K562 (cell line): ENCODE data around the gene ABT1. TPM values are rescaled to one million over a fixed set of nuclear protein-coding genes. Genes with fewer than 3 reads are reported as not detected.
A peak's percentile ranks its signal among the peaks of the same experiment; 100 is the strongest.

ENCODE experiments used
- CBX2 ChIP-seq: fragments of 200-600 bp; sonication (generic); IDR thresholded peaks from one replicate; pipeline ENCODE4 v1.6.1; 2012; ENCODE audit warnings: mild to moderate bottlenecking, low read length, inconsistent platforms; ENCODE audit not compliant: insufficient read depth, poor library complexity, severe bottlenecking
- DDX20 ChIP-seq: fragments of 450-650 bp; IDR thresholded peaks from 2 replicates; pipeline ENCODE4 v1.6.1; 2016; ENCODE audit warnings: missing genetic modification characterization, low read depth, mild to moderate bottlenecking, missing compliant biosample characterization, moderate library complexity
- KLF1 ChIP-seq: fragments of 450-650 bp; IDR thresholded peaks from 2 replicates; pipeline ENCODE4 v1.6.1; 2016; ENCODE audit warnings: missing genetic modification characterization, missing compliant biosample characterization
- MTA2 ChIP-seq: fragments of 450-650 bp; IDR thresholded peaks from 2 replicates; pipeline ENCODE4 v1.6.1; 2016; ENCODE audit warnings: low read depth
- PBX2 ChIP-seq, 2 experiments: IDR thresholded peaks in 1 of 2; conservative IDR thresholded peaks in 1 of 2; 2 replicates each; pipeline ENCODE4 v1.6.1; 2016; ENCODE audit warnings: low read depth in 2 of 2, mild to moderate bottlenecking in 1 of 2, missing compliant biosample characterization in 1 of 2, missing genetic modification characterization in 1 of 2, moderate library complexity in 1 of 2
- RBM14 ChIP-seq: fragments of 200-400 bp; formaldehyde crosslinking; IDR thresholded peaks from 2 replicates; pipeline ENCODE4 v1.6.1; 2018; ENCODE audit warnings: low read depth, mild to moderate bottlenecking, low read length, moderate library complexity, borderline replicate concordance; ENCODE audit not compliant: insufficient read depth
- SAFB2 ChIP-seq: fragments of 200-400 bp; formaldehyde crosslinking; IDR thresholded peaks from 2 replicates; pipeline ENCODE4 v1.6.1; 2018; ENCODE audit warnings: borderline replicate concordance, low read length, low read depth, moderate library complexity; ENCODE audit not compliant: severe bottlenecking
- SPI1 ChIP-seq: IDR thresholded peaks from 2 replicates; pipeline ENCODE4 v1.6.1; 2011; ENCODE audit warnings: low read depth, low read length, control low read depth, borderline replicate concordance
- SRF ChIP-seq, 2 experiments: fragments of 250-450, 450-650 bp in 1 of 2; sonication (Bioruptor Pico) in 1 of 2; sonication (generic) in 1 of 2; formaldehyde crosslinking; IDR thresholded peaks; 2 replicates each; pipeline versions ENCODE4 v1.5.0 to v1.5.1; 2020 to 2022; ENCODE audit warnings: mild to moderate bottlenecking in 1 of 2, missing genetic modification reagents in 1 of 2
- TCF3 ChIP-seq: sonication (generic); formaldehyde crosslinking; IDR thresholded peaks from 2 replicates; pipeline ENCODE4 v1.4.0; 2020; ENCODE audit warnings: mild to moderate bottlenecking, missing genetic modification reagents
- ZBTB40 ChIP-seq, 2 experiments: fragments of 450-650 bp in 1 of 2; sonication (generic) in 1 of 2; formaldehyde crosslinking in 1 of 2; IDR thresholded peaks; 2 replicates each; pipeline versions ENCODE4 v1.7.1 to v1.9.0; 2016 to 2022; ENCODE audit warnings: inconsistent platforms in 1 of 2, mild to moderate bottlenecking in 1 of 2, missing genetic modification reagents in 1 of 2
- ZFP1 ChIP-seq: fragments of 450-650 bp; formaldehyde crosslinking; IDR thresholded peaks from 2 replicates; pipeline ENCODE4 v1.4.0; 2020; ENCODE audit warnings: mild to moderate bottlenecking, mixed read lengths
- ZNF23 ChIP-seq: fragments of 250-450 bp; sonication (Bioruptor Pico); IDR thresholded peaks from 2 replicates; pipeline ENCODE4 v1.4.0; 2020; ENCODE audit warnings: mild to moderate bottlenecking
- ZNF589 ChIP-seq: fragments of 200-800 bp; sonication (Bioruptor generic); IDR thresholded peaks from 2 replicates; pipeline ENCODE4 v1.6.1; 2016; ENCODE audit warnings: low read depth, missing genetic modification characterization, missing compliant biosample characterization
- ZNF644 ChIP-seq: fragments of 200-800 bp; sonication (Bioruptor generic); IDR thresholded peaks from 2 replicates; pipeline ENCODE4 v1.6.1; 2016; ENCODE audit warnings: low read depth, missing genetic modification characterization, missing compliant biosample characterization
- ZNF717 ChIP-seq: fragments of 250-450 bp; sonication (Bioruptor Pico); IDR thresholded peaks from 2 replicates; pipeline ENCODE4 v1.5.0; 2021
- polyA plus RNA-seq, 8 experiments: library from polyadenylated mRNA; depleted of rRNA in 4 of 8; stranded (reverse) in 5 of 8; unstranded in 3 of 8; fragments of >200 nt; fragmentation: Nextera tagmentation in 2 of 8; fragmentation: Illumina TruSeq in 1 of 8; extraction: Ambion mirVana in 2 of 8; extraction: Trizol in 1 of 8; gene quantifications; 2 replicates each; pipeline versions ENCODE4 v1.2.1 to v1.2.3, GENCODE V29; 2011 to 2014; ENCODE audit warnings: inconsistent platforms in 1 of 8, missing spikeins in 1 of 8
- total RNA-seq, 7 experiments: library from RNA; depleted of rRNA in 6 of 7; stranded (reverse); fragments of >200 nt in 6 of 7; fragmentation: Illumina TruSeq in 2 of 7; extraction: Trizol in 2 of 7; gene quantifications; 2 replicates each; pipeline versions ENCODE4 v1.2.1 to v1.2.3, GENCODE V29; 2011 to 2021; ENCODE audit warnings: low replicate concordance in 1 of 7

The ABT1 gene
- total and polyA plus RNA-seq, 9 of the 15 experiments (the other 6 are each of a cell fraction or from before 2014, with no cell fraction given), result 8.8 to 52.7 (median 40.7) TPM

- no peak for TF ChIP-seq ZBTB40 (IDR thresholded peaks at IDR 0.05)
- TF ChIP-seq ZBTB40 (CRISPR knock-in tag; IDR thresholded peaks at IDR 0.05), result no peak
- TF ChIP-seq ZNF644 (tag), result 0 out of 2 replicates have a peak, but pooled peaks have one; percentile 0
- no peak for TF ChIP-seq PBX2 (CRISPR knock-in tag; IDR thresholded peaks at IDR 0.05; ENCODE audit: low read depth)
- 0 out of 2 replicates have a peak, but pooled peaks have one; percentile 8 for TF ChIP-seq PBX2 (tag; conservative IDR thresholded peaks at IDR 0.05; ENCODE audit: low read depth)
- peak; percentile 21; the same call in 1 of the 2 replicates for TF ChIP-seq MTA2
- no peak for TF ChIP-seq KLF1
- peak; percentile 49; the same call in 1 of the 2 replicates for TF ChIP-seq TCF3 (CRISPR knock-in tag)
- TF ChIP-seq ZFP1 (CRISPR knock-in tag), result no peak
- TF ChIP-seq SPI1, result peak; percentile 93
- TF ChIP-seq ZNF589 (CRISPR knock-in tag), result no peak; the same call in 1 of the 2 replicates
- TF ChIP-seq CBX2, result no peak
- TF ChIP-seq DDX20 (tag), result no peak
- no peak for TF ChIP-seq ZNF23
- TF ChIP-seq SAFB2, result no peak
- no peak for TF ChIP-seq SRF (CRISPR knock-in tag; IDR thresholded peaks at IDR 0.05)
- no peak for TF ChIP-seq RBM14
- TF ChIP-seq ZNF717 (CRISPR knock-in tag), result no peak
Measured at GRCh38 chr6:26576407-26576843, 20.3 kb upstream of the ABT1 start (continued).
